Measurements from ENCODE around the gene RETREG2. TPM values are rescaled to one million over a fixed set of nuclear protein-coding genes. Genes with fewer than 3 reads are reported as not detected.
A peak's percentile ranks its signal among the peaks of the same experiment; 100 is the strongest.
"Not testable (repeated sequence)": the region's sequence is repeated elsewhere in the genome, so short reads cannot be mapped to it uniquely, and the experiment has no call there.

The RETREG2 gene
- total RNA-seq, 1 experiment from 2014 or later = 58.6 TPM

DNA sequence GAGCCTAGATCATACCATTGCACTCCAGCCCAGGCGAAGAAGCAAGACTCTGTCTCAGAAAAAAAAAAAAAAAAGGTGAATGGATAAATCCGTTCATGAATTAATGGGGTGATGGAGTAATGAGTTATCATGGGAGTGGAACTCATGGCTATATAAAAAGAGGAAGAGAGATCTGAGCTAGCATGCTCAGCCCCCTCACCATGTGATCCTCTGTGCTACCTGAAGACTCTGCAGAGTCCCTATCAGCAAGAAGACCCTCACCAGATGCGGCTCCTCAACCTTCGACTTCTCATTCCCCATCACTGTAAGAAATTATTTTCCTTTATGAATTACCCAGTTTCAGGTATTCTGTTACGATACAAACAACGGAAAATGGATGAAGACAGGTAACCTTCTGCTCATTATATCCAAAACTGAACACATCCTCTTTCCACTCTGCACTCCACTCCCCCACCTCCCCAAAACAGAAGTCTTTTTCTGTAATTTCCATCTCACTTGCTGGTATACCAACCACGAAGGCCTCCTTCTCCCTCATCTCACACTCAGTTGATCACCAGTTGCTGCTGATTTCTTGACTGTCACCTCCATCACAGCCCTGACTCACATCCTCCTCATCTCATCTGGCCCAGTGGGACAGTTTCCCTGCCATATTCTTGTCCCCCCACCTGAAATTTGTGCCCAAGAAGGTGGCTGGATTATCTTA, 8.8 kb downstream of the RETREG2 start:
- DNase-seq (ENCODE audit: extremely low read depth, low read depth) = no peak

- no peak for DNase-seq (ENCODE audit: extremely low read depth, low read depth)
Observed at GRCh38 chr2:219197388-219197787, 19.3 kb downstream of the RETREG2 start.

- no peak for DNase-seq (ENCODE audit: extremely low read depth, low read depth)
Observed at GRCh38 chr2:219198974-219199373, 20.9 kb downstream of the RETREG2 start.

DNA sequence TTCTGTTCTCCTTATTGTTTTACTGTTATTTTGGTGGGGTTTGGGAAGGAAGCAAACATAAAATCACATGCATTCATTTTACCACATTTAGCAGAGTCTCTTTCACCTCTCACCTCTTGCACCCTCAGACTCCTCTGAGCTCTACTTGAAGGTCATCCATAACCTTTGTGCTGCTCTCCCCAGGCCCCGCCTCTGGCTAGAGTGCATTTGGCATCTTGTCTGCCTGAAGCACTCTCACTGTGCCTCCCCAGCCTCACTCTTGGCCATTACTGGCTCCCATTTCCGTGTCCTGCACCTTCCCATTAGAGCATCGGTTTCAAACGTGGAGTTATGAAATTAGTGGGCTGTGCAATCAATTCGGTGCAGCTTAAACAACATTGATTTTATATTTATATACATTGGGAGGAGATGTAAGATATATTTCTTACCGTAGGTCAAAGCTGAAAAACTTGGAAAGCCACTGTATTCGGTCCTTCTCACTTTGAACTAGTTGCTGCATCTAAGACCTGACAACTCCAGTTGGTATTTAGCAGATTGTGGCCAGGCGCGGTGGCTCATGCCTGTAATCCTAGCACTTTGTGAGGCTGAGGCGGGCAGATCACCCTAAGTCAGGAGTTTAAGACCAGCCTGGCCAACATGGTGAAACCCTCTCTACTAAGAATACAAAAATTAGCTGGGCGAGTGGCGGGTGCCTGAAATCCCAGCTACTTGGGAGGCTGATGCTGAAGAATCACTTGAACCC, 21.6 kb downstream of the RETREG2 start:
- no peak for DNase-seq (ENCODE audit: extremely low read depth, low read depth)

DNA sequence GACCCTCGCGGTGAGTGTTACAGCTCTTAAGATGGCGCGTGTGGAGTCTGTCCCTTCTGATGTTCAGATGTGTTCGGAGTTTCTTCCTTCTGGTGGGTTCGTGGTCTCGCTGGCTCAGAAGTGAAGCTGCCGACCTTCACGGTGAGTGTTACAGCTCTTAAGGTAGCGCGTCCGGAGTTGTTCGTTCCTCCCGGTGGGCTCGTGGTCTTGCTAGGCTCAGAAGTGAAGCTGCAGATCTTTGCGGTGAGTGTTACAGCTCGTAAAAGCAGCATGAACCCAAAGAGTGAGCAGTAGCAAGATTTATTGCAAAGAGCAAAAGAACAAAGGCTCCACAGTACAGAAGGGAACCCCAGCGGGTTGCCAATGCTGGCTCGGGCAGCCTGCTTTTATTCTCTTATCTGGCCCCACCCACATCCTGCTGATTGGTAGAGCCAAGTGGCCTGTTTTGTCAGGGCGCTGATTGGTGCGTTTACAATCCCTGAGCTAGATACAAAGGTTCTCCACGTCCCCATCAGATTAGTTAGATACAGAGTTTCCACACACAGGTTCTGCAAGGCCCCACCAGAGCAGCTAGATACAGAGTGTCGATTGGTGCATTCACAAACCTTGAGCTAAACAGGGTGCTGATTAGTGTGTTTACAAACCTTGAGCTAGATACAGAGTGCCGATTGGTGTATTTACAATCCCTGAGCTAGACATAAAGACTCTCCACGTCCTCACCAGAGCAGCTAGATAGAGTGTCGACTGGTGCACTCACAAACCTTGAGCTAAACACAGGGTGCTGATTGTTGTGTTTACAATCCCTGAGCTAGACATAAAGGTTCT, 22.6 kb downstream of the RETREG2 start:
- not testable (repeated sequence) for DNase-seq (ENCODE audit: extremely low read depth, low read depth)

- not testable (repeated sequence) for DNase-seq (ENCODE audit: extremely low read depth, low read depth)
Observed at GRCh38 chr2:219201331-219201730, 23.3 kb downstream of the RETREG2 start.

GRCh38 chr2:219204425-219205164, 26.5 kb downstream of the RETREG2 start:
- DNase-seq (ENCODE audit: extremely low read depth, low read depth) = no peak

- DNase-seq (ENCODE audit: extremely low read depth, low read depth) = no peak
Observed at GRCh38 chr2:219205165-219205538, 27.1 kb downstream of the RETREG2 start.

GRCh38 chr2:219205981-219206327, 27.9 kb downstream of the RETREG2 start:
- no peak for DNase-seq (ENCODE audit: extremely low read depth, low read depth)

GRCh38 chr2:219206328-219207133, 28.5 kb downstream of the RETREG2 start, which contains the start of gene ZFAND2B:
ZFAND2B (plus strand) TSS chr2:219206782; CDS start chr2:219206988, 206 bp downstream.
- peak; percentile 92 for DNase-seq (ENCODE audit: extremely low read depth, low read depth)

GRCh38 chr2:219207134-219207883, 29.2 kb downstream of the RETREG2 start:
- DNase-seq (ENCODE audit: extremely low read depth, low read depth) = no peak

DNA sequence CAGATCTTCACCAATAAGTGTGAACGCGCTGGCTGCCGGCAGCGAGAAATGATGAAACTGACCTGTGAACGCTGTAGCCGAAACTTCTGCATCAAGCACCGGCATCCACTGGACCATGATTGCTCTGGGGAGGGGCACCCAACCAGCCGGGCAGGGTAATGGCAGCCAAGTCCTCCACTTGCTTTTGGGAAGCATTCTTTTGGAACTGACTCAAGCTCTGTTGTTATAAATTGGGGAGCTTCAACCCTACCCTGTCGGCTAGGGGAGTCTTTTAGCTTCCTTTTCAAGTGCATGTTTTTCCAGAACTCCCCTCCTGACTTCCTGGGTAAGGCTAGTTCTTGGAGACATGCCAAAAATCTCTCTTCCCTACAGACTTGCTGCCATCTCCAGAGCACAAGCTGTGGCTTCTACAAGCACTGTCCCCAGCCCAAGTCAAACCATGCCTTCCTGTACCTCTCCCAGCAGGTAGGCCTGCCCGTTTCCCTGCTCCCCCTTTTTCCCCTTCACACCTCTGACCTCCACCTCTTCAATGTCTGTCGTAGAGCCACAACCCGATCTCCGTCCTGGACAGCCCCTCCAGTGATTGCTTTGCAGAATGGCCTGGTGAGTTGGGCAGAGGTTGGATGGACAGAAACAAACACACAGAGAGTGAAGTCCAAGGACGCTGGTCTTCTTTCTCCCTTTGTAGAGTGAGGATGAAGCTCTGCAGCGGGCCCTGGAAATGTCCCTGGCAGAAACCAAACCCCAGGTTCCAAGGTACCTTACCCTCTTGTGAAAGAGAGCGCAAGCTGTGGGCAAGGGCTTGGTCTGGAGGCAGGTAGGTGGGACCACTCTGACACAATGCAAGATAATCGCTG, 30.0 kb downstream of the RETREG2 start:
- no peak for DNase-seq (ENCODE audit: extremely low read depth, low read depth)

DNA sequence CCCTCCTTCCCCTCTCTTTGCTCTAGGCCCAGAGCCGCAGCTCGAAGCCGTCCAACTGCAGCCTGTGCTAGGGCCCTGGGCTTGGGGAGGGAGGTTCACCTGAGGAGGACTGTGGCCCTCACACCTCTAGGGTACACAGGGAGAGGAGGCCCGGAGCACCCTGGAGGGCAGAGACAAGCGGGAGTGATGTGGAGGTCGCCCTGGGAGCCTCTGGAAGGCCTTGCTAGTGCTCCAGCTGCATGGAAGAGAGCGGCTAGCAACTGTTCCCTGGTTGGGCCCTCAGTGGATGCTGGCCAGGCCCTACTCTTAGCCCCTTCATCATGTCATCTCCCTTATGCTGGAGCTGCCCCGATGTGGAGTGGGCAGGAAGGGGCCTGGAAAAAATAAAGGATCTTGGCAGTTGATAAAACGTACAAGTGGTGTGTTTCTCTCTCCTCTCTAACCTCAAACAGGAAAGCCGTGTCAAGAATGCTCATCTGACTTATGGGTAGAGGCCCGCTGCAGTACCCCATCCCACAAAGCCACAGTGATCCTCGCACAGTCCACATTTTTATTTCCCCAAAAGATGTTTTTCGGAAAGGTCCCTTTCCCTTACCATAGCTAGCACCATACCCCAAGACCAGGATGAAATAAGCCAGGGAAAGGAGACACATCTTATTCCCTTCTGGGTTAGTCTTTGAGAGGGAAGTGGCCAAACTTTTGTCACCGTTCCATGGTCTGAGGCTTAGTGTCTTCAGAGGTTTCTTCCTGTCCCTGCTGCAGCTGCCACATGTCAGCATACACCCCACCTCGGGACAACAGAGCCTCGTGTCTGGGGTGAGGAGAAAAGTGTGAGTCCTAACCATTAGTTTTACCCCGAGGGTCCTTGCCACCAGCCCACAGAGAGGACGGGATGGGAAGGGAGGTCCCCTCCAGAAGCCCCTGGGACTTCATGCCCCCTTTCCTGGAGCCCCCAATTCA, 31.4 kb downstream of the RETREG2 start:
- DNase-seq (ENCODE audit: extremely low read depth, low read depth) = no peak

DNA sequence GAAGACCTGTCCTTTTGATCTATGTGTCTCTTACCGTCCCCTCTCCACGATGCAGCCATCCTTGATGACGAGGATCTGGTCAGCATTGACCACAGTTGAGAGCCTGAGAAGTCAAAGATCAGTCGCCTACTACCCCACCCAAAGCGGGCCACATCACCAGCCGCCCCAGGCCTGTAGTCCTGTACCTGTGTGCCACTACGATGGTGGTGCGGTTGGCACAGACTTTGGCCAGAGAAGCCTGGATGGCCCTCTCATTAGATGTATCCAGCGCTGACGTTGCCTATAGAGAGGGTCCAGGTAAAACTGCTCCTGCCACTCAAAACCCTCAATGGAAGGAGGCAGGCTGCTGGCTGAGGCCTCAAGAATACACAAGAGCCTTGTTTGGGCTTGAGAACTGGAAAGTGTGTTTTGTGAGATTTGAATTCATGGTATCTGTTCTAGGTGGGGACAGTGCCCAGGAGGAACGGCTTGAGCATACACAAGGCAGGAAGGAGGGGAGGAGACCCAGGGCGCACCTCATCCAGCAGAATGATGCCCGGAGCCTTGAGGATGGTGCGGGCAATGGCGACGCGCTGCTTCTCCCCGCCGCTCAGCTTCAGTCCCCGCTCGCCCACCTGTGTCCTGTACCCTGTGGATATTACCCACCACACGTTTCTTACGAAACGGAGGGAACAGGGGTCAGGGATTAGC, 32.3 kb downstream of the RETREG2 start:
- DNase-seq (ENCODE audit: extremely low read depth, low read depth) = no peak

GRCh38 chr2:219210886-219211362, 32.8 kb downstream of the RETREG2 start:
- DNase-seq (ENCODE audit: extremely low read depth, low read depth) = no peak

- DNase-seq (ENCODE audit: extremely low read depth, low read depth) = no peak
Observed at GRCh38 chr2:219213026-219213415, 34.9 kb downstream of the RETREG2 start.

Data from NCI-H460 (cell line).